Cardiac fibroblast (primary cell): Measurements from ENCODE around the gene TIAM1.

Experiments used
- DNase-seq, 2 donors: peaks; one replicate each; pipeline versions ENCODE4 v3.0.0 to v3.0.0-alpha.2; 2010; ENCODE audit warnings: low read depth in 2 of 2
- H3K4me3 ChIP-seq, 2 donors: replicated peaks in 1 of 2; 1 replicate in 1 of 2; 2 replicates in 1 of 2; pipeline ENCODE4 v1.5.1; 2011; ENCODE audit warnings: low read depth in 2 of 2, low read length in 2 of 2, mild to moderate bottlenecking in 2 of 2, moderate library complexity in 1 of 2
- TF ChIP-seq, protein P1 (sequence below): IDR thresholded peaks from one replicate; pipeline ENCODE4 v1.5.1; 2011; ENCODE audit warnings: low read depth, mild to moderate bottlenecking, low read length, inconsistent platforms

TIAM1 gene

DNA sequence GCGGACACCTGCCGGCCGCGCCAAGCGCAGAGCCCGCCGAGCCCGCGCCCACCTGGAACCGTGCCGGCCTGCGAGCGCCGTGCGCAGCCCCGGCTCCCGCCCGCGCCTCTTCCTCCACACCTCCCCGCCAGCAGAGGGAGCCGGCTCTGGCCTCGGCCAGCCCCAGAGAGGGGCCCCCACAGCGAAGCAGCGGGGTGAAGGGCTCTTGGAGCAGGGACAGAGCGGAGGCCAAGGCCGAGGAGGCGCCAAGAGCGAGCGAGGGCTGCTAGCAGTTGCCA is 255.6 kb downstream of the TIAM1 start:
- no peak for DNase-seq
- TF ChIP-seq, protein P1, sequence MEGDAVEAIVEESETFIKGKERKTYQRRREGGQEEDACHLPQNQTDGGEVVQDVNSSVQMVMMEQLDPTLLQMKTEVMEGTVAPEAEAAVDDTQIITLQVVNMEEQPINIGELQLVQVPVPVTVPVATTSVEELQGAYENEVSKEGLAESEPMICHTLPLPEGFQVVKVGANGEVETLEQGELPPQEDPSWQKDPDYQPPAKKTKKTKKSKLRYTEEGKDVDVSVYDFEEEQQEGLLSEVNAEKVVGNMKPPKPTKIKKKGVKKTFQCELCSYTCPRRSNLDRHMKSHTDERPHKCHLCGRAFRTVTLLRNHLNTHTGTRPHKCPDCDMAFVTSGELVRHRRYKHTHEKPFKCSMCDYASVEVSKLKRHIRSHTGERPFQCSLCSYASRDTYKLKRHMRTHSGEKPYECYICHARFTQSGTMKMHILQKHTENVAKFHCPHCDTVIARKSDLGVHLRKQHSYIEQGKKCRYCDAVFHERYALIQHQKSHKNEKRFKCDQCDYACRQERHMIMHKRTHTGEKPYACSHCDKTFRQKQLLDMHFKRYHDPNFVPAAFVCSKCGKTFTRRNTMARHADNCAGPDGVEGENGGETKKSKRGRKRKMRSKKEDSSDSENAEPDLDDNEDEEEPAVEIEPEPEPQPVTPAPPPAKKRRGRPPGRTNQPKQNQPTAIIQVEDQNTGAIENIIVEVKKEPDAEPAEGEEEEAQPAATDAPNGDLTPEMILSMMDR: no peak
- no peak overlapping the region for H3K4me3 ChIP-seq

DNA sequence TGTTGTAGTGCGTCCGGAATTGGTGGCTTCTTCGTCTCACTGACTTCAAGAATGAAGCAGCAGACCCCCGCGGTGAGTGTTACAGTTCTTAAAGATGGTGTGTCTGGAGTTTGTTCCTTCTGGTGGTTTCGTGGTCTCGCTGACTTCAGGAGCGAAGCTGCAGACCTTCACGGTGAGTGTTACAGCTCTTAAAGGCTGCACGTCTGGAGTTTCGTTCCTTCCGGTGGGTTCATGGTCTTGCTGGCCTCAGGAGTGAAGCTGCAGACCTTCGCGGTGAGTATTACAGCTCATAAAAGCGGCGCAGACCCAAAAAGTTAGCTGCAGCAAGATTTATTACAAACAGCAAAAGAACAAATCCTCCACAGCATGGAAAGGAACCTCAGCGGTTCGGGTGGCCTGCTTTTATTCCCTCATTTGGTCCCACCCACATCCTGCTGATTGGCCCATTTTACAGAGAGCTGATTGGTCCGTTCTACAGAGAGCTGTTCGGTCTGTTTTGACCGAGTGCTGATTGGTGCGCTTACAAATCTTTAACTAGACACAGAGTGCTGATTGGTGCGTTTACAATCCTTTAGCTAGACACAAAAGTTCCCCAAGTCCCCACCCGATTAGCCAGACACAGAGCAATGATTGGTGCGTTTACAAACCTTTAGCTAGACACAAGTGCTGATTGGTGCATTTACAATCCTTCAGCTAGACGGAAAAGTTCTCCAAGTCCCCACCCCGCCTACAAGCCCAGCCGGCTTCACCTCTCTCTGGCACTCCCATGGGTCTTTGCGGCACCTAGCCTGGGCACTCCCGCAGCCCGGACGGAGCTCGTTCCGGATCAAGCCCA is 256.2 kb downstream of the TIAM1 start:
- no peak for DNase-seq
- H3K4me3 ChIP-seq: no peak overlapping the region
- TF ChIP-seq, protein P1: no peak

DNA sequence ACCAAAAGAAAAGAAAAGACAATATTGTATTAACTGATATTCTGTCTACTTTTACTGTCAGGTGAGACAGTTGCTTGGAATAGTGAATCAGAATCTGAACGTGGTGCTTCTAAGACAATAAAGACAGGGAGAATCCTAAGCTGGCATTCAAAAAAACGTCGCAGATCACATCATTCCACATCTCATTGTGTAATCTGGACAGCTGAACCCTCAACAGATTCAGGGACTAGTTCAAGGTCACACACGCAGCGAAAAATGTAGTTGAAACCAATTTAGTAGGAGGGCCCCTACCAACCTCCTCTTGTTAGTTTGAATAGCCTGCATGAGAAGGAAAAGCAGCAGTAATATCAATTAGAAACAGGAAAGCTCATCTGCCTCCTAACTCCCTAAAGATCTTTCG is 259.4 kb downstream of the TIAM1 start:
- TF ChIP-seq, protein P1: no peak
- DNase-seq: no peak
- no peak overlapping the region for H3K4me3 ChIP-seq

DNA sequence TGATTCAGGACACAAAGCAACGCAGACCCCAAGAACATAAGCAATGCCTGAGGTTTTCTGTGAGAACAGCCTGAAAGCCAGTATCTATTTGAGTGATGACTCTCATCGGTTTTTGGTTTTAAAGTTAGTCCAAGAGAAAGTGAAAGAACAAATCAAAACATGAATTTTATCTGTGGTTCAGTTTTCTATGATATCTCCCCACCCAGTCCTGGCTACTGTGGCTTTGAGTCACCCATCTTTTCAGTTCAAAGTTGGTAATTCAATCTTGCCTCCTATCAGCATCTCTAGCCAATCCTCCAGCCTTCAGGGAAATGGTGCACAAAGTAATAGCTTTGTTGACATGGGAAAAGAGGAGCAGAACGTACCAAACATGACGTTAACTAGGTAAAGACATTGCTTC is 265.3 kb downstream of the TIAM1 start:
- TF ChIP-seq, protein P1: no peak
- H3K4me3 ChIP-seq: no peak overlapping the region
- DNase-seq: peak in 1 of 2 donors; percentile 5

DNA sequence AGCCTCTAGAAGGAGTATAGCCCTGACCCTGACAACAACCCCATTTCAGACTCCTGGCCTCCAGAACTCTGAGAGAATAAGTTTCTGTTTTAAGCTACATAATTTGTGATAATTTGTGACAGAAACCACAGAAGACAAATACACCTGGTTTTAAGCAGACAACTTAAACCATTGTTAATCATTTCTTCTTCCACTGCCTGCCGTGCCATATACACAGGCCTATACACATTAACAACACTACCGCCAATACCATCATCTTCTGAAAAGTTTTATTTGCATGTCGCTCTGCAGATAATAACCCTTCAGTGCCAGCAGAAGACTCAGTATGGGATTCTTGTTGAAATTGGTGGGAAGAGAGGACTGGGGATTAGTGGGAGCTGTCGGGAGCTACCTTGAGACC is 265.8 kb downstream of the TIAM1 start:
- H3K4me3 ChIP-seq: no peak overlapping the region
- TF ChIP-seq, protein P1: no peak
- no peak for DNase-seq

DNA sequence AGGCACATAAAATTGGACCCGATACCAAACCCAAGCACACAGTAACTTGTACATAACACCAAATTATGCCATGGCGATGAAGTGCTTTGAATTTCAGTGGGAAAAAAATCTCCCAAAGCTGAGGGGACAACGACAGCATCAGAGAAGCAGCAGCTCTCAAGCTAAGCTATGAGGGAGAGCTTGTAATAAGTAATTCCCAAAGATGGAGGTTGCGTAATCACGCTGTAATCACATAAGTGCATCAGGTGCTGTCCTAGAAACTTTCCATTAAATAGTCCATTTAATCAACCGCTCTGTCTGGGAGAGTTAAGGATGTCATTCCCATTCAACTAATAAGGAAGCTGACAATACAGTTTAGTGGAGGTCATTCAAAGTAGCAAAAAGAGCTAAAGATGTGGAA is 268.2 kb downstream of the TIAM1 start:
- TF ChIP-seq, protein P1: no peak
- no peak for DNase-seq
- no peak overlapping the region for H3K4me3 ChIP-seq

DNA sequence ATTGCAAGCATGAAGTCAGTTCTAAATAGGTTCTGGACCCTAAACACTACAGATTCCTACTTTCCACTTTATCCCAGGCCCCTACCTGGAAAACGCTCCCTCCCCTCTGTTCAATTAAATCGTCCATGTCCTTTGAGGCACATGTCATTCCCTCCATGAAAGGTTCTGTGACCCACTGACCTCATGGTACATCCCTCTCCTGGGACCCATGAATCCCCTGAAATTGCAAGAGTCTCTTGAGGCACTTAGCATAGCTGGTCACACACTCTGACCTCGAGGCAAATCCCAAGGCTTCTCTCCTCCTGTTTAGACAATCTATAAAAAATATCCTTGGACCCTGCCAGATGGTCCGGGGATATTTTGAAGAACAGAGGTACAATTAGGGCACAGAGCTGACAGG is 271.5 kb downstream of the TIAM1 start:
- H3K4me3 ChIP-seq: no peak overlapping the region

More for the DNA sequence above, 271.5 kb downstream of the TIAM1 start:
- no peak for DNase-seq
- TF ChIP-seq, protein P1: no peak
